ENCODE data around the gene LAGE3.
A peak's percentile ranks its signal among the peaks of the same experiment; 100 is the strongest.

Gene LAGE3

DNA sequence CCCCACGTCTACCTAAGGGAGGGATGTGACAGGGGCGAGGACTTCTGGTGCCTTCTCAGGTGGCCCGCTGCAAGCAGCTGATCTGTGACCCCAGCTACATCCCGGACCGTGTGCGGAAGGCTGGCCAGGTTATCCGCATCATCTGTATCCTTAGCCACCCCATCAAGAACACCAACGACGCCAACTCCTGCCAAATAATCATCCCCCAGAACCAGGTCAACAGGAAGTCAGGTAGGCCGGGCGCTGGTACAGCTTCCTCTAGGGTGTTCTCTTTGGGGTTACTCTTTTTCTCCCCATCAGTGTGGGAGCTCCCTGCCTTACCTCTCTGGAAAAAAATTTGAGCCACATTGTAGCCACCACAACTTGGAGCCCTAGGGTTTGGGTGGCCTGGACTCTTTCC is 37.5 kb downstream of the LAGE3 start:
- peaks cover 43% of the 10 kb centered on the region for H3K4me1 Mint-ChIP-seq
- ATAC-seq (no peak), DNase-seq (ENCODE audit: low spot score in 2 of 2) (no peak)
- H3K27ac Mint-ChIP-seq, result no peak overlapping the region
- peaks cover 64% of the 10 kb centered on the region for H3K36me3 Mint-ChIP-seq
- no peak overlapping the region for H3K4me3 Mint-ChIP-seq
- H3K9me3 Mint-ChIP-seq, result no peaks in the 10 kb centered on the region

GRCh38 chrX:154440623-154441357 is 38.3 kb downstream of the LAGE3 start:
- Mint-ChIP-seq H3K36me3 (peaks cover 69% of the 10 kb centered on the region), H3K4me1 (peaks cover 44% of the 10 kb centered on the region), H3K9me3 (no peaks in the 10 kb centered on the region), H3K27ac (no peak overlapping the region), H3K4me3 (no peak overlapping the region)
- no peak for ATAC-seq
- no peak for DNase-seq (ENCODE audit: low spot score in 2 of 2)

DNA sequence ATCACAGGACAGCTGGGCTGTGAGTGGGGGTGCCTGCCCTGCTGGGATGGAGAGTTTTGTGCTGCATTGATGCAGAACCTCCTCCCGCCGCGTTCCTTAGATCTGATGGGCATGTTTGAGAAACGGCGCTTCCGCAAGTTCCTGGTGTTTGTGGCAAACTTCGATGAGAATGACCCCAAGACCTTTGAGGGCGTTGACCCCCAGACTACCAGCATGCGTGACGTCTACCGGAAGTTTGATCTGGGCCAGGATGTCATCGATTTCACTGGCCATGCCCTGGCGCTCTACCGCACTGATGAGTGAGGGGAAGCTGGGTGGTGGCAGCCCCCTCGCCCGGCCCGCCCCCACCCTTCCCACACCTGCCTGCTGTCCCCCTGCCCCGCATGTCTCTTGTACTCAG is 39.2 kb downstream of the LAGE3 start:
- no peak for ATAC-seq
- H3K9me3 Mint-ChIP-seq, result no peaks in the 10 kb centered on the region
- no peak overlapping the region for H3K4me3 Mint-ChIP-seq
- H3K36me3 Mint-ChIP-seq, result peaks cover 73% of the 10 kb centered on the region
- DNase-seq (ENCODE audit: low spot score in 2 of 2), result no peak
- H3K27ac Mint-ChIP-seq, result no peak overlapping the region
- peaks cover 44% of the 10 kb centered on the region for H3K4me1 Mint-ChIP-seq

GRCh38 chrX:154437971-154438893 is 40.8 kb downstream of the LAGE3 start:
- DNase-seq (ENCODE audit: low spot score in 2 of 2), result no peak
- Mint-ChIP-seq H3K9me3 (no peaks in the 10 kb centered on the region), H3K4me1 (peaks cover 39% of the 10 kb centered on the region), H3K27ac (peak overlapping the region; percentile 84), H3K4me3 (peak overlapping the region; percentile 82), H3K36me3 (peaks cover 71% of the 10 kb centered on the region)
- ATAC-seq, result no peak

DNA sequence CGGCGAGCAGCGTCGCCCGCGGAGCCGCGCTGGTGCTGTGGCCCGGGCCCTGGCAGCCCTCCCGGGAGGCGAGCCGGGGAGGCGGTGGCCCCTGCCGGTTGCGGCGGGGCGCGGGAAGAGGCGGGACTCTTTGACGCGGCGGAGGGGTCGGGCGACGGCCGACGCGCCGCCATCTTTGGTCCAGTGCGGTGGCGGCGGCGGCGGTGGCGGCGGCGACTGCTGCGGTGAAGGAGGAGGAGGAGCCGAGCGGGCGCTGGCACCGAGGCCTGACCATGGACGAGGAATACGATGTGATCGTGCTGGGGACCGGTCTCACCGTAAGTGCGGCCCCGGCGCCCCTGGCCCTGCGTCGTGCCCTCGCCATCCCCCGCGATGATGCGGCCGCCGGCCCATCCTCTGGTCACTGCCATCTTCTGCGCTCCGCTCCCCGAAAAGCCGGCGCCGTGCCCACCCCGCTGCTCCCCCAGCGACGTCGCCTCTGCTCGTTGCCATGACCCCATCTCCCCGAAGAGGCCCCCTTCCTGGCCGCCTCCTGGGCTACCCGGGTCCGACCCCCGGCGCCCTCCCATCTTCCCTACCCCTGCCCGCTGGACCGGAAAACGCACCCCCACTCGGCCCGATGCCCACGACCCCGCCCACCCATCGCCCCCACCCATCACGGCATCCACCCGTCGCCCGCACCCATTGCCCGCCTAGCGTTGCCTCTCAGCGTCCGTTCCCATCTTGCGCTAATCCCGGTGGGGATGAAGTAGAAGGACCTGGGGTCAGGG is 41.9 kb downstream of the LAGE3 start, which contains the start of gene GDI1:
Gene GDI1 (plus strand): TSS at position 172 of the 770 bp plus-strand sequence. CDS start 101 bp downstream, at position 273.
- Mint-ChIP-seq H3K27ac (peak within 1 kb of the TSS; percentile 93), H3K36me3 (peaks cover 63% of the 10 kb centered on the region), H3K4me1 (peaks cover 37% of the 10 kb centered on the region), H3K4me3 (peak within 1 kb of the TSS; percentile 82), H3K9me3 (no peaks in the 10 kb centered on the region)
- ATAC-seq, result peak; percentile 65
- DNase-seq (ENCODE audit: low spot score in 2 of 2), result peak; percentile 49 to 70

DNA sequence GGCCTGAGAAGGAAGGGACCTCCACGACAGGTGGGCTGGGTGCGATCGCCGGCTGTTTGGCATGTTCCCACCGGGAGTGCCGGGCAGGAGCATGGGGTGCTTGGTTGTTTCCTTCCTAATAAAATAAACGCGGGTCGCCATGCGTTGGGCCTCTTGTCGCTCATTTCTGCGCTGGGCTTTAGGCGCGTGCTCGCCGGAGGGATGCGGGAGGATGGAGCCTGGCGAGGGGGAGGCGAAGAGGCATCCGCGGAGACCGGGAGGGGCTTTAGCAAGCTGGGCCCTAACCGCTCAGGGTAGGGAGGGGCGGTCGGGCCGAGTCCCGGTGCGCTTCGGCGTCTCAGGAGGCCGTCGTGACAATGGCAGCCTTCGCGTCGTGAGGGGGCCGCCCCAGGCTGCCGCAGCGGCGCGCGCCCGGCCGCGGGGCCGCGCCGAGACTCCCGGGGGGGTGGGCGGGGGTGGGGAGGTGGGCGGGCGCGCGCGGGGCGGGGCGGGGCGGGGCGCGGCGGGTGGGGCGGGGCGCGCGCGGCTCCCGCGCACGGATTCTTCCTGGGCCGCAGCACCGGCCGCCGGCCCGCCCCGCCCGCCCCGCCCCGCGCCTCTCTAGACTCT is 42.6 kb downstream of the LAGE3 start:
- no peaks in the 10 kb centered on the region for H3K9me3 Mint-ChIP-seq
- H3K4me1 Mint-ChIP-seq, result peaks cover 35% of the 10 kb centered on the region
- peak overlapping the region; percentile 82 for H3K4me3 Mint-ChIP-seq
- DNase-seq (ENCODE audit: low spot score in 2 of 2) (peak; percentile 20 to 62), ATAC-seq (peak; percentile 78)
- H3K27ac Mint-ChIP-seq, result peak overlapping the region; percentile 93
- peaks cover 56% of the 10 kb centered on the region for H3K36me3 Mint-ChIP-seq

DNA sequence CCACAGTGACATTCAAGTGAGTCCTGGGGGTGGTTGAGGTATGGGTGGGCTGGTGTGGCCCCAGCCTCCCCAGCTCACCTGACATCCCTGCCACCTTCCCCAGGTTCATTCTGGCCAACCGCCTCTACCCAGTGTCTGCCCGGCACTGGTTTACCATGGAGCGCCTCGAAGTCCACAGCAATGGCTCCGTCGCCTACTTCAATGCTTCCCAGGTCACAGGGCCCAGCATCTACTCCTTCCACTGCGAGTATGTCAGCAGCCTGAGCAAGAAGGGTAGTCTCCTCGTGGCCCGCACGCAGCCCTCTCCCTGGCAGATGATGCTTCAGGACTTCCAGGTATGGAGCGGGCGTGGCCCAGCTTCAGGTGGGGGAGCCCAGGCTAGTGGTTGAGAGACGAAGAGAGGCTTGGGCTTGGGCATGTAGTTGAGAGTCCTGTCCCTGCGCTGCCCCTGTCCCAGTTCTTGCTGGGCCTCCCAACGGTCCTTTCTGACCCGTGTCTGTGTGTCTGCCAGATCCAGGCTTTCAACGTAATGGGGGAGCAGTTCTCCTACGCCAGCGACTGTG is 43.8 kb downstream of the LAGE3 start:
- no peak for ATAC-seq
- Mint-ChIP-seq H3K4me1 (peaks cover 38% of the 10 kb centered on the region), H3K27ac (peak overlapping the region; percentile 93), H3K36me3 (peaks cover 44% of the 10 kb centered on the region), H3K4me3 (no peak overlapping the region), H3K9me3 (no peaks in the 10 kb centered on the region)
- DNase-seq (ENCODE audit: low spot score in 2 of 2), result no peak

DNA sequence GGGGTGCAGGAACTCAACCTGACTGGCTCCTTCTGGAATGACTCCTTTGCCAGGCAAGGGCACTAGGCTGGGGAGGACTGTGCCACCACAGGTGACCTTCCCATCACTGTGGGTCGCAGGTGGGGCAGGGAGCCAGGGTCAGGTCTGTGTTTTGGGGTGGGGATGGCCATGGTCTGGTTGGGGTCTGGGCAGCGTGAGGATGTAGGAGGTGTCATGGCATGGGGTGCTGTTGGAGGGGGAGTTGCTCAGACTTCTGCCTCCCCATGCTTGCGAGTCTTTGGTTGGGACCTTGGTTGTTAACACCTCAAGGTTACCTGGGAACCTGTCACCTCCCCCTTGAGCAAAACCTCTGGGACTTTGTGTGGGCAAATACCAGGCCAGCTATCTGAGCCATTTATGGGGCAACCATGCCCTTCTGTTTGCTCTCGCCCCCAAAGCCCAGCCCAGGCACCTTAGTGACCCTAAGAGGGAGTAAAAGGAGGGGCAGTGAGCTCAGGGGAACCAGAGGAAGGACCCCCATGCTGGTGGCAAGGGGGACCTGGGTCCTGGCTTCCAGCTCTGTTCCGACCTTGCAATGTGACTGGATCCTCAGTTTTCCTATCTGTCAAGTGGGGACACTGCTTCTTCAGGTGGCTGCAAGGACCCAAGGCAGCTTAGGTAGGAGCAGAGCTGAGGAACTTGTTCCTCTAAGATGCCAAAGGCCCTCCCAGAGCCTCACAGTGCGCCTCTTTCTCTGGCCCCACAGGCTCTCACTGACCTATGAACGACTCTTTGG is 44.5 kb downstream of the LAGE3 start:
- DNase-seq (ENCODE audit: low spot score in 2 of 2) (no peak), ATAC-seq (no peak)
- H3K36me3 Mint-ChIP-seq, result peaks cover 43% of the 10 kb centered on the region
- no peaks in the 10 kb centered on the region for H3K9me3 Mint-ChIP-seq
- peaks cover 34% of the 10 kb centered on the region for H3K4me1 Mint-ChIP-seq
- H3K27ac Mint-ChIP-seq, result no peak overlapping the region
- no peak overlapping the region for H3K4me3 Mint-ChIP-seq

- Mint-ChIP-seq H3K4me1 (peaks cover 36% of the 10 kb centered on the region), H3K27ac (no peak overlapping the region), H3K4me3 (no peak overlapping the region), H3K9me3 (no peaks in the 10 kb centered on the region), H3K36me3 (peaks cover 42% of the 10 kb centered on the region)
- ATAC-seq, result no peak
- no peak for DNase-seq (ENCODE audit: low spot score in 2 of 2)
Measured at GRCh38 chrX:154433605-154434004, 45.5 kb downstream of the LAGE3 start.

DNA sequence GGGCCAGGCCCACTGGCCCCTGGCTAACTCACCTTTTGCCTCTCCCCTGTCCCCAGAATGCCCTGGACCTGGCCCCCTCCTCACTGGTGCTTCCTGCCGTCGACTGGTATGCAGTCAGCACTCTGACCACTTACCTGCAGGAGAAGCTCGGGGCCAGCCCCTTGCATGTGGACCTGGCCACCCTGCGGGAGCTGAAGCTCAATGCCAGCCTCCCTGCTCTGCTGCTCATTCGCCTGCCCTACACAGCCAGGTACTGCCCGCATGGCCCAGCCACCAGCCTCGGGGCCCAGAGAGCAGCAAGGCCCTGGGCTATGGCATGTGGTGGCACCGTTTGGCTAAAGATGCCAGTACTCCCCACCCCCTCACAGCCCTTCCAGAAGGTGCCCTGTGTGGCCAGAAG is 46.9 kb downstream of the LAGE3 start:
- ATAC-seq (no peak), DNase-seq (ENCODE audit: low spot score in 2 of 2) (no peak)
- Mint-ChIP-seq H3K4me1 (peaks cover 36% of the 10 kb centered on the region), H3K4me3 (no peak overlapping the region), H3K36me3 (peaks cover 39% of the 10 kb centered on the region), H3K9me3 (no peaks in the 10 kb centered on the region), H3K27ac (no peak overlapping the region)

DNA sequence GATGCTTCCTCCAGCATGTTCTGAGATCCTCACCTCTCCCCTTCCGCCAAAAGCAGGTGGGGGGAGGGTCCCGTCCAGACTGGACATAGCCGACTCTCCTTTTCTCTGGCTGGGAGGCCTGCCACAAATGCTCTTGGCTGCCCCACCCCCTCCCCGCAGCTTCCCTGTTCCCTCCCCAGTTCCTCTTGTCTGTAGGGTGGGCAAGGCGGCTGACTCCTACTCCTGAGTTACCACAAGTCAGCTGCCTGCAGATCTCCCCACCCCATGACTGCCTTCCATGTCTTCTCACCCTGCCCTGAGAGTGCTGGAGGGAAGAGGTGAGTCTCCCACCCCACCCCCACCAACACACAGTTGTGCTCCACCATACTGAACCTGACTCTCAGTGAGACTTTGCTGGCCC is 47.7 kb downstream of the LAGE3 start:
- no peak for DNase-seq (ENCODE audit: low spot score in 2 of 2)
- no peak overlapping the region for H3K27ac Mint-ChIP-seq

GRCh38 chrX:154430916-154431315 is 48.2 kb downstream of the LAGE3 start:
- Mint-ChIP-seq H3K36me3 (peaks cover 30% of the 10 kb centered on the region), H3K9me3 (no peaks in the 10 kb centered on the region), H3K4me1 (peaks cover 30% of the 10 kb centered on the region), H3K27ac (peak overlapping the region; percentile 93), H3K4me3 (no peak overlapping the region)
- DNase-seq (ENCODE audit: low spot score in 2 of 2) (no peak), ATAC-seq (no peak)

More for the DNA sequence above, 47.7 kb downstream of the LAGE3 start:
- Mint-ChIP-seq H3K4me3 (no peak overlapping the region), H3K9me3 (no peaks in the 10 kb centered on the region), H3K36me3 (peaks cover 35% of the 10 kb centered on the region), H3K4me1 (peaks cover 34% of the 10 kb centered on the region)
- ATAC-seq, result no peak

GRCh38 chrX:154430479-154430878 is 48.6 kb downstream of the LAGE3 start:
- H3K36me3 Mint-ChIP-seq, result peaks cover 26% of the 10 kb centered on the region
- H3K4me1 Mint-ChIP-seq, result peaks cover 29% of the 10 kb centered on the region
- H3K4me3 Mint-ChIP-seq, result peak overlapping the region; percentile 77
- peak overlapping the region; percentile 93 for H3K27ac Mint-ChIP-seq
- H3K9me3 Mint-ChIP-seq, result no peaks in the 10 kb centered on the region
- ATAC-seq (no peak), DNase-seq (ENCODE audit: low spot score in 2 of 2) (no peak)

GRCh38 chrX:154429711-154430110 is 49.4 kb downstream of the LAGE3 start:
- Mint-ChIP-seq H3K4me3 (peak overlapping the region; percentile 77), H3K4me1 (peaks cover 29% of the 10 kb centered on the region), H3K36me3 (peaks cover 26% of the 10 kb centered on the region), H3K27ac (peak overlapping the region; percentile 93), H3K9me3 (no peaks in the 10 kb centered on the region)
- DNase-seq (ENCODE audit: low spot score in 2 of 2), result no peak
- ATAC-seq, result peak; percentile 61
